GM12878 (cell line): ENCODE results near the gene RASGRP3. TPM values are rescaled to one million over a fixed set of nuclear protein-coding genes. Genes with fewer than 3 reads are reported as not detected.

Experiments
- ATAC-seq: fragments of 200-7000 bp; cut with Tn5 transposase; 3 replicates; pipeline ENCODE4 v1.9.1; 2020; ENCODE audit warnings: mild to moderate bottlenecking, moderate library complexity
- BruUV-seq: library from RNA; stranded (reverse); fragments of 400-500 nt; replicated peaks from 2 replicates; lab custom pipeline; 2021; lab: Mats Ljungman, UMichigan
- CTCF ChIA-PET: fragments of 300-600 bp; sonication (Branson Sonifier 250); formaldehyde crosslinking; extraction: SDS; loops from one replicate; lab custom pipeline; 2021; ENCODE audit warnings: inconsistent platforms; lab: Yijun Ruan, JAX
- POLR2A ChIA-PET: fragments of 350-600 bp; formaldehyde crosslinking; extraction: SDS; loops from one replicate; lab custom pipeline; 2021; ENCODE audit warnings: inconsistent platforms; lab: Charles Lee
- RAD21 ChIA-PET: fragments of 300-600 bp; sonication (Branson Sonifier 250); formaldehyde crosslinking; loops from one replicate; lab custom pipeline; 2023; ENCODE audit warnings: antibody characterized with exemption; ENCODE audit not compliant: unreplicated experiment; lab: Charles Lee
- SMC1A ChIA-PET: fragments of 300-600 bp; sonication (Branson Sonifier 250); formaldehyde crosslinking; loops from one replicate; lab custom pipeline; 2023; ENCODE audit not compliant: unreplicated experiment, uncharacterized antibody; lab: Charles Lee
- DNase-seq: peaks from one replicate; pipeline ENCODE4 v3.0.0-alpha.2; 2011; ENCODE audit warnings: low read depth, low spot score
- FAIRE-seq: peaks from 3 replicates; lab custom pipeline; 2011; peaks lifted over from hg19 to GRCh38; lab: Jason Lieb, UNC
- H2AFZ ChIP-seq: 2 replicates; pipeline ENCODE4 v1.6.0; 2011; ENCODE audit warnings: low read depth, low read length, control low read depth; ENCODE audit not compliant: control insufficient read depth
- H3K27ac ChIP-seq: 2 replicates; pipeline ENCODE4 v1.5.1; 2011; ENCODE audit warnings: control low read depth; ENCODE audit not compliant: control insufficient read depth, insufficient read depth
- H3K27me3 ChIP-seq, 2 experiments: replicated peaks in 1 of 2; 2 replicates each; pipeline versions ENCODE4 v1.6.0 to v1.6.1; 2011; ENCODE audit warnings: low read length in 1 of 2; ENCODE audit not compliant: control insufficient read depth in 2 of 2, insufficient read depth in 2 of 2
- H3K36me3 ChIP-seq, 2 experiments: 2 replicates each; pipeline ENCODE4 v1.5.1; 2011; ENCODE audit warnings: low read length in 1 of 2; ENCODE audit not compliant: control insufficient read depth in 2 of 2, insufficient read depth in 2 of 2
- H3K4me1 ChIP-seq: 2 replicates; pipeline ENCODE4 v1.6.1; 2011; ENCODE audit warnings: mild to moderate bottlenecking, low read length, moderate library complexity, mixed read lengths; ENCODE audit not compliant: control insufficient read depth, insufficient read depth
- H3K4me2 ChIP-seq: 2 replicates; pipeline ENCODE4 v1.6.0; 2011; ENCODE audit warnings: control low read depth; ENCODE audit not compliant: control insufficient read depth, insufficient read depth
- H3K4me3 ChIP-seq: fragments of 200-600 bp; sonication (generic); 2 replicates; pipeline ENCODE4 v1.5.1; 2016
- H3K79me2 ChIP-seq: 2 replicates; pipeline ENCODE4 v1.6.0; 2011; ENCODE audit warnings: low read length; ENCODE audit not compliant: control insufficient read depth, insufficient read depth
- H3K9ac ChIP-seq: 2 replicates; pipeline ENCODE4 v1.8.0; 2011; ENCODE audit warnings: low read length, control low read depth, mixed read lengths; ENCODE audit not compliant: control insufficient read depth, insufficient read depth
- H3K9me3 ChIP-seq: replicated peaks from 3 replicates; pipeline ENCODE4 v1.5.1; 2011; ENCODE audit warnings: mild to moderate bottlenecking, low read length; ENCODE audit not compliant: control insufficient read depth, insufficient read depth
- H4K20me1 ChIP-seq: 2 replicates; pipeline ENCODE4 v1.6.0; 2011; ENCODE audit not compliant: control insufficient read depth, insufficient read depth
- ATF7 ChIP-seq: fragments of 450-650 bp; IDR thresholded peaks from 2 replicates; pipeline ENCODE4 v1.6.1; 2016; ENCODE audit warnings: low read depth, mild to moderate bottlenecking
- BCLAF1 ChIP-seq: fragments of 450-650 bp; IDR thresholded peaks from 2 replicates; pipeline ENCODE4 v1.6.1; 2017; ENCODE audit warnings: antibody characterized with exemption, mild to moderate bottlenecking, moderate library complexity
- CBFB ChIP-seq: IDR thresholded peaks from 2 replicates; pipeline ENCODE4 v1.6.1; 2016; ENCODE audit warnings: antibody characterized with exemption, low read depth
- CEBPZ ChIP-seq: fragments of 150-350 bp; IDR thresholded peaks from 2 replicates; pipeline ENCODE4 v1.6.1; 2016; ENCODE audit warnings: low read depth, low read length
- EZH2 ChIP-seq: IDR thresholded peaks from 2 replicates; pipeline ENCODE4 v1.6.1; 2012; ENCODE audit warnings: low read depth, mild to moderate bottlenecking, control low read depth, inconsistent platforms, low read length, borderline replicate concordance; ENCODE audit not compliant: control insufficient read depth
- HCFC1 ChIP-seq: fragments of 150-350 bp; IDR thresholded peaks from 2 replicates; pipeline ENCODE4 v1.6.1; 2014; ENCODE audit warnings: low read length
- NR2C2 ChIP-seq: IDR thresholded peaks from 2 replicates; pipeline ENCODE4 v1.6.1; 2011; ENCODE audit warnings: borderline replicate concordance, low read depth; ENCODE audit not compliant: control insufficient read depth, insufficient read length
- POLR2AphosphoS2 ChIP-seq: IDR thresholded peaks from 2 replicates; pipeline ENCODE4 v1.6.1; 2011; ENCODE audit warnings: low read depth, mild to moderate bottlenecking, low read length, improper control_type of control experiment, moderate library complexity
- SMAD1 ChIP-seq: fragments of 450-650 bp; IDR thresholded peaks from 2 replicates; pipeline ENCODE4 v1.6.1; 2018; ENCODE audit warnings: mild to moderate bottlenecking, low read depth; ENCODE audit not compliant: partially characterized antibody
- SUPT20H ChIP-seq: IDR thresholded peaks from 2 replicates; pipeline ENCODE4 v1.6.1; 2011; ENCODE audit warnings: low read depth, mild to moderate bottlenecking, low read length, moderate library complexity, borderline replicate concordance; ENCODE audit not compliant: control insufficient read depth
- ZSCAN29 ChIP-seq: fragments of 450-650 bp; IDR thresholded peaks from 2 replicates; pipeline ENCODE4 v1.6.1; 2017; ENCODE audit warnings: mild to moderate bottlenecking, moderate library complexity
- WGBS: methylation state at CpG from one replicate; pipeline ENCODE4 v1.1.6; 2016; ENCODE audit warnings: low lambda C conversion rate; ENCODE audit not compliant: insufficient replicate concordance, insufficient coverage; ENCODE audit errors: missing lambda C conversion rate; 5-methylcytosine and 5-hydroxymethylcytosine counted together
- in situ Hi-C: fragments of 300-500 bp; cut with MboI; formaldehyde crosslinking; loops from 9 replicates; pipeline ENCODE4 v1.14.3; 2018; ENCODE audit warnings: mixed read lengths
- intact Hi-C: fragments of 100-400 bp; cut with micrococcal nuclease; formaldehyde crosslinking; loops from one replicate; pipeline ENCODE4 v1.14.2; 2022; ENCODE audit not compliant: unreplicated experiment
- polyA plus RNA-seq, 11 experiments: library from polyadenylated mRNA; depleted of rRNA in 4 of 11; unstranded in 6 of 11; stranded (reverse) in 5 of 11; fragments of >200 nt; fragmentation: Nextera tagmentation in 4 of 11; fragmentation: Illumina TruSeq in 1 of 11; extraction: Ambion mirVana in 4 of 11; extraction: Trizol in 1 of 11; gene quantifications; 1 replicate in 1 of 11; 2 replicates in 10 of 11; pipeline versions ENCODE4 v1.2.1 to v1.2.3, GENCODE V29; 2011 to 2016; ENCODE audit warnings: inconsistent platforms in 2 of 11, missing spikeins in 2 of 11, low read depth in 1 of 11
- total RNA-seq, 4 experiments: library from RNA; depleted of rRNA in 3 of 4; stranded (reverse); fragments of >200 nt in 3 of 4; fragmentation: Illumina TruSeq in 1 of 4; extraction: Trizol in 1 of 4; gene quantifications; 2 replicates each; pipeline versions ENCODE4 v1.2.1 to v1.2.3, GENCODE V29; 2013 to 2021

Gene RASGRP3
- total and polyA plus RNA-seq, 10 of the 15 experiments (the other 5 are each of a cell fraction or from before 2014, with no cell fraction given), result 31.6 to 106 (median 64.7) TPM

- no peak overlapping the region for H2AFZ ChIP-seq
- CTCF ChIA-PET, result interaction anchor here (1.2 to 1.5 kb wide), 2 partner anchors 7 to 21 kb away, joined by 5 to 7 read pairs; no protein-coding TSS in a partner anchor
- DNase-seq (no peak), FAIRE-seq (no peak)
- 51% methylated on average over 7 of the region's 7 CpGs for WGBS
- BruUV-seq, result no TSS peak
- TF ChIP-seq CBFB (no peak), EZH2 (no peak), HCFC1 (no peak), SMAD1 (no peak), ATF7 (no peak), NR2C2 (no peak), ZSCAN29 (no peak), BCLAF1 (no peak), CEBPZ (no peak), POLR2AphosphoS2 (no peak), SUPT20H (no peak)
- TF ChIP-seq, all 136 proteins: peak for 0
- Histone ChIP-seq H3K4me1 (no peaks in the 10 kb centered on the region), H3K27me3 (no peaks in the 10 kb centered on the region), H3K9ac (no peak overlapping the region), H3K79me2 (no peaks in the 10 kb centered on the region), H3K4me2 (no peak overlapping the region), H3K9me3 (no peaks in the 10 kb centered on the region), H4K20me1 (no peaks in the 10 kb centered on the region), H3K36me3 (no peaks in the 10 kb centered on the region), H3K27ac (no peak overlapping the region), H3K4me3 (no peak overlapping the region)
- SMC1A ChIA-PET, result interaction anchor here (0.6 kb wide), 1 partner anchor 378 kb away, joined by 3 read pairs; no protein-coding TSS in a partner anchor
- intact Hi-C loops (no loop called here), in situ Hi-C loops (no loop called here)
- POLR2A ChIA-PET, result no interaction called here
- ATAC-seq, result no peak
- RAD21 ChIA-PET, result interaction anchor here (0.5 kb wide), 1 partner anchor 46 kb away, joined by 3 read pairs; no protein-coding TSS in a partner anchor
Observed at GRCh38 chr2:33433279-33434235, 42.9 kb upstream of the RASGRP3 start.
